COLO668 (cell line): ENCODE data around the gene BACH1.
"Not testable (repeated sequence)": the region's sequence is repeated elsewhere in the genome, so short reads cannot be mapped to it uniquely, and the experiment has no call there.

ENCODE experiments used
- DNase-seq: peaks from one replicate; lab custom pipeline; 2025; ENCODE audit not compliant: unreplicated experiment; lab: John Stamatoyannopoulos, UW

The BACH1 gene

DNA sequence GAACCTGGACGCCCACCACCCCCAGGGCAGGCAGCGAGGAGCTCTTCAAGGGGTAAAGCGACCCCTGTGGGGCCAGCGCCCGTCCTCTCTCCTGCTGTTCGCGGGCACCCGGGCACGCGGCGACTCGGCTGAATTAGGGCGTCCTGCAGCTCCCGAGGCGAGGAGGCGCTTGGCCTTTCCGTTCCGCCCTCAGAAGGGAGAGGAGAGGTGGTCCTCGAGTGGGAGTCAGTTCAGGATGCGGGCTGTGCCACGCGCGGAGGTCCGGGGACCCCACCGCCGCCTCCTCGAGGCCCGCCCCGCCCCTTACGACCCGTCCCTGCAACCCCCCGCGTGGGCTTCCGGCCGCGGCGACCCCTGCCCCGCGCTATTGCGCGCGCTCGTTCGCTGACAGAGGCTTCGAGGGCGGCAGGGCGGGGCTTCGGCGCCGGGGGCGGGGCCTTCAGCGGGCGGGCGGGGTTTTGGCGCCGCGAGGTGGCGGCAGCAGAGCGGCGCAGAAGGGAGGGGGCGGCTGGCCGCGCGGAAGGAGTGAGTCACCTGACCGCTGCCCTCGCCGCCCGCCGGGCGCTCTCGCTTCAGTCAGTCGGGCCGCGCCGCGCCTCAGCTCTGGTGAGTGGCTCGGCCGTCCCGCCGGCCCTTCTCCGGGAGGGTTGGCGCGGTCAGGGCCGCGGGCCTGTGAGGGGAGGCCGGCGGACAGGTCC is at the start of gene BACH1:
Gene BACH1, plus strand, starts transcription at position 575 of the 698 bp plus-strand sequence. CDS start 22,359 bp downstream, outside the sequence.
- peak; percentile 97 for DNase-seq

DNA sequence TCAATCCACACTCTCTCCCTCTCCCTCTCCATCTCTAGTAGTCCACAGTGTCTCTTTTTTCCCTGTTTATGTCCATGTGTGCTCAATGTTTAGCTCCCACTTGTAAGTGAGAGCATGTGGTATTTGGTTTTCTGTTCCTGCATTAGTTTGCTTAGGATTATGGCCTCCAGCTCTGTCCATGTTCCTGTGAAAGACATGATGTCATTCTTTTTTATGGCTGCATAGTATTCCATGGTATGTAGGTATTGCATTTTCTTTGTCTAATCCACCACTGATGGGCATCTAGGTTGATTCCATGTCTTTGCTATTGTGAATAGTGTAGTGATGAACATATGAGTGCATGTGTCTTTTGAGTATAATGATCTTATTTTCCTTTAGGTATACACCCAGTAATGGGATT is 49.4 kb upstream of the BACH1 start:
- not testable (repeated sequence) for DNase-seq

DNA sequence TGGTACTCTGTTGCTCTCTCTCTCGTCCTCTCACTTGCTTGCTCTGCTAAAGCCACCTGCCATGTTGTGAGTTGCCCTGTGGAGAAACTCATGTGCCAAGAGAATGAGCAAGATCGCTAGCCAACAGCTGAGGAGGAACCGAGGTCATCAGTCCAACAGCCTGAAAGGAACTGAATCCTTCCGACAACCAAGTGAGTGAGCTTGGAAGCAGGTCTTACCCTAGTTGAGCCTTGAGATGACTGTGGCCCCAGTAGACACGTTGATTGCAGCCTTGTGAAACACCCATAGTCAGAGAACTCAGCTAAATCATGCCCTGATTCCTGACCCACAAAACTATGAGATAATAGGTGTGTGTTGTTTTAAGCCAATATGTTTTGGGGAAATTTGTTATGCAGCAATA is 48.1 kb upstream of the BACH1 start:
- DNase-seq, result no peak

DNA sequence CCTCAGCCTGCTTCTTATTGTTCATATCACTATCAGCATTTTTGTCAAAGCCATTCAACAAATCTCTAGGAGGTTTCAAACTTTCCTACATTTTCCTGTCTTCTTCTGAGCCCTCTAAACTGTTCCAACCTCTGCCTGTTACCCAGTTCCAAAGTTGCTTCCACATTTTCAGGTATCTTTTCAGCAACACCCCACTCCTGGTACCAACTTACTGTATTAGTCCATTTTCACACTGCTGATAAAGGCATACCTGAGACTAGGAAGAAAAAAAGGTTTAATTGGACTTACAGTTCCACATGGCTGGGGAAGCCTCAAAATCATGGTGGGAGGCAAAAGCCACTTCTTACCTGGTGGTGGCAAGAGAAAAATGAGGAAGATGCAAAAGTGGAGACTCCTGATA is 44.9 kb upstream of the BACH1 start:
- not testable (repeated sequence) for DNase-seq

DNA sequence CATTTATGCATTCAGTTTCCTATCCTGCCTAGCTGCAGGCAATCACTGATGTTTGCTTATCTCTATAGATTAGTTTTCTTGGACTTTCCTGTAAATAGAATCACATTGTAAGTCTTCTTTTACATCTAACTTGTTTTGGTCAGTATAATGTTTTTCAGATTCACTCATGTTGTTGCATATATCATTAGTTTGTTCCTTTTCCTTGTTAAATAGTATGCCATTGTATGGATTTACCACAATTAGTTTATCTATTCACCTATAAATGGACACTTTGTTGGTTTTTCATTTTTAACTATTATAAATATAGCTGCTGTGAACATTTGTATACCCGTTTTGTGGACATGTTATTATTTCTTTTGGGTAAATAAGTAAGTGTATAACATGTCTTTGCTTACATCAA is 44.2 kb upstream of the BACH1 start:
- DNase-seq, result no peak

DNA sequence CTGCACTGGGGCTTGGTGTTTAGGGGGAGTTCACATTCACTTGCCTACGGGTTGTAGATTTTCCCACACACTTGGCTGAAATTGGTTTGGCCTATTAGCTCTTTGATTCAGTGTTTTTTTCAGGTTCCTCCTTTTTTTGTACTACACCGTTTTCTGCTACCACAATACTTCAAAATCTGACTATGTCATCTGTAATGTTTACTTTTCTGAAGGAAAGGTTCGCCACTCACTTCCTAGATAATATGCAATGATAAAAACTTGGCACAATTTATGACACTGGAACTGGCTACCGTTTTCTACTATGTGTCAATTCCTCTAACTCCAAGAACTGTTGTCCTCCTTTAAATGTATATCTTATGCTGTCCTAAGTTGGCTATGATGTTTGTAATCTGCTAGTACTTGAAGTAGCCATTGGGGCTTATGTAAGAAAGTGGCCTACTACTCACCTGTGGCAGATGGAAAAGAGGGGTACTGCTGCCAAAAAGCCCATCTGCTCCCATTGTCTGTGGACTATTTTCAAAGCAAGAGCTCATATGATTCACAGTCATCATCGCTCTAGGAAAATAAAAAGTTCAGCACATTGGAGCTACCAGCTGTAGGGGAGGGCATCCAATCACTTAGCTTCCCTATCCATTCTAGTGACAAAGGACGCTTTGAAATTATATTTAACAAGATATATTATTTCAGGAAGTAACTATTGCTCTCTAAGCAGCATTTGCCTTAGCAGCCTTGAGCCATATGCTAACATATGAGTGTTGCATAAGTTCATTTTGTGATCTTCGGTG is 42.4 kb upstream of the BACH1 start:
- peak; percentile 47 for DNase-seq

DNA sequence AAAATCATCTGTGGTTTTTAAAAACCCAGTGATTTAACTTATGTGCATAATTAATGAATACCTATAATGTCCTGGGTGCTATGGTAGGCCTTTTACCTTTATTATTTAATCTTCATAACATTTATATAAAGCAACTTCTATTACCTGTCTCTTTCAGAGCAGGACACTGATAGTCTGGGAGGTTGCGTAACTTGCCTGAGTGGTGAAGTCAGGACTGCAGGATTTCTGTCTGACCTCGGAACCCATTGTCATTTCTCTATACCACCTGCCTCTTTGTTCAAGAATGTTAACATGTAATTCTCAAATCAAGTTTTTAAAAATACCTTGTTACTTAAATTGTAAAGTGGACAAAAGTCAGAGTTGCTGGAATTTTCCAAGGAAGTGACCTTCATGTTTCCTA is 41.0 kb upstream of the BACH1 start:
- DNase-seq, result no peak

DNA sequence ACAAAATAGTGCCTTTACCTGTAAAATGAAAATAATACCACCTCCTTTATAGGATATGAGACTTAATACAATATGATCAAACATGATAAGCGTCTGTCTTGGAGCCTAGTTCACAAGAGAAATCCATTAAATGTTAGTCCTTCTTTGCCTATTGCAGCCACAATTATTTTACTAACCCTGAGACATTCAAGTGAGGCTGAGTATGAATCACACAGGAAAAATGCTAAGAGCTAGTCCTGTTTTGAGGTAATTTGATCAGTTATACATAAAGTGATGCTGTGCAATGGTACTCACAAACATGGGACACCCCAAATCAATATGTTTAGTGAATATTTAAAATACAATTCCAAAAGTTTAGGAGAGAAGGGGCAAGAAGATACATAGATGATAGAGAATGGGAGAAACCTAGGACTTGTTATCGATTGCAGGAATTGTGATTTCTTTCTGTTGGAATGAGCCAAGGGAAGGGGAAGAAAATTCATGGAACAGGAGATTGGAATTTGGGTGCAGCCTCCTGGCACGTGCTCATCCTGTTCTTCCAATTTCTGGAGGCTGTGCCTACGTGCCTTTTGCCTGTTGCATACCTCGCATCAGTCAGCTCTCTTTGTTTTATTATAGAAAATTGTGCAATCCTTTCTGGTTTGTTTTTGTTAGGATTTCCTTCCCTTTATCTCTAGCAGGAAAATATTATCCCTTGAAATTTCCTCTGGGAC is 39.9 kb upstream of the BACH1 start:
- DNase-seq, result no peak

DNA sequence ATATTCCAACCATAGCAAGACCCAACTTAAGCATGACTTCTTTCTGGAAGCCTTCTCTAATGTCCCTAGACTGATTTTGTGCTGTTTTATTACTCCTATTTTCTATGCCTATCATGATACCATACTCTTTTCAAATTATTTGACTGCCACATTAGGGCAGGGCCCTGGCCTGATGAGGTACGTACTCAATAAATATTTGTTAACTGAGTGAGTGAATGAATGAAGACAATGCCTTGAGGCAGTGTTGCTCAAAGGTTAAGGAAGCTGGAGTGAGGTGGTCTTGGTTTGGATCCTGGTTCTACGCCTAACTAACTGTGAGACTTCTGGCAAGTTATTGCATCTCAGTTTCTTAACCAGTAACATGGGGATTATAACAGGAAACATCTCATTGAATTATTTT is 38.3 kb upstream of the BACH1 start:
- DNase-seq, result no peak

DNA sequence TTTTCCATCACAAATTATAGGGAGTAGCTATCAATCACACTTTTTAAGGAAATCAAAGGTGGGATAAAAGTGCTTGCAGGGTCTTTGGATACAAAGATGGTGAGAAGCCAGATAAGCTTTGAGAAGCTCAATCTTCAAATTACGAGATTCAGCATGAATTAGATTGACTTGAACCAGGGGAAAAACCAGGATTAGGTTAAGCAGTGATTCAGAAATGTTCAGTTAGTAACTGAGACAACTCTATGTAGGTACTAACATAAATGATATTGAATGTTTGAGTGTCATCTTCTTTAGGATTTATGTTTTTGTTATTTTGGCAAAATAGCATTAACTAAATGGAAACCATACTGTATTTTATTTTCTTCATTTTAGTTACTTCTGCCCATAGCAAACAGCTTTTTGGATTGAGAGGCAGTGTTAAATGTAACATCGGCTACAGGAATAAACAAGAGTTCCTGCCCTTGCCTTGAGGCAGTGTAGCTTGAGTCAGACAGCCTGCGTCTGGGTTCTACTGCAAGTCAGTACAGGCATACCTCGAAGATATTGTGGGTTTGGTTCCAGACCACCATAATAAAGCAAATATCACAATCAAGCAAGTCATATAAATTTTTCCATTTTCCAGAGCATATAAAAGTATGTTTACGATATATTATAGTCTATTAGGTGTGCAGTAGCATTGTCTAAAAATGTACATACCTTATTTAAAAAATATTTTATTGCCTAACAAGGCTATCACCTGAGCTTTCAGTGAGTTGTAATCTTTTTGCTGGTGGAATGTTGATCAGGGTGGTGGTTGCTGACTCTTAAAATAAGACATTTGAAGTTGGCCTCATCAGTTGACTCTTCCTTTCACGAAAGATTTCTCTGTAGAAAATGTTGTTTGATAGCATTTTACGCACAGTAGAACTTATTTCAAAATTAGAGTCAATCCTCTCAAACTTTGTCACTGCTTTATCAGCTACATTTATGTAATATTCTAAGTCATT is 36.9 kb upstream of the BACH1 start:
- DNase-seq, result no peak

DNA sequence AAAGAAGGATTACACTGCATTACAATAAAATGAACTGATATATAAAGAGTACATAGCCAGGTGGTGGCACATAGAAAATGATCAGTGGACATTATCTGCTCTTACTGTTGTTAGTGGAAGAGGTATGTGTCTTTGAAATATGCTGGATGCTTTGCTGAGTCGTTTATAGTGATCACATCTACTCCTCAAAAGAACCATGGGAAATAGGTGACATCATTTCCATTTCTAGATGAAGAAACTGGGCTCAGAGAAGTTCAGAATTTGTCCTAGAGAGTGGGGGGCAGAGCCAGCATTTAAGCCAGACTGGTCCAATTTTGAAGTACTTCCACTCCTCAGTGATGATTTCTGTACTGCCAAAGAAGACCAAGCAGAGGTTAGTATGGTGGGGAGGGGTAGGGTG is 34.0 kb upstream of the BACH1 start:
- DNase-seq, result no peak

DNA sequence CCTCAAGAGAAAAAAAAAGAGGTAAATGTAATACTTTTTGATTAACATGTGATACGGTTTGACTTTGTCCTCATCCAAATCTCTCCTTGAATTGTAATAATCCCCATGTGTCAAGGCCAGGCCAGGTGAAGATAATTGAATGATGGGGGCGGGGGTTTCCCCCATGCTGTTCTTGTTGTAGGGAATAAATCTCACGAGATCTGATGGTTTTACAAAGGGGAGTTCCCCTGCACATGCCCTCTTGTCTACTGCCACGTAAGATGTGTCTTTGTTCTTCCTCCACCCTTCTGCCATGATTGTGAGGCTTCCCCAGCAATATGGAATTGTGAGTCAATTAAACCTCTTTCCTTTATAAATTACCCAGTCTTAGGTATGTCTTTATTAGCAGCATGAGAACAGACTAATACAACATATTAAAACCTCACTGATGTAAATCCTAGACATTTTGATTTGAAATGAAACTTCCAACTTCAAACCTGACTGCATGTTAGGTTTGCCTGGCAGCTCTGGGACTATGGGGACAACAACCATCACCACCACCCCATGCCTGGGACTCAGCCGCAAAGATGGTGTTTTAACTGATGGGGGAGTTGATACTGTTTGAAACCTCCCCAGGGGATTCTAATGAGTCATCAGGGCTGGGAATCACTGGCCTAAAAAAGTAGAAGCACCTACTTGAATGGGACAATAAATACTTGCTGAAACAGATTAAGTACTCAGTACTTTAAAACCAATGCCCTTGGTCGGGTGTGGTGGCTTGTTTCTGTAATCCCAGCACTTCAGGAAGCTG is 32.8 kb upstream of the BACH1 start:
- no peak for DNase-seq

DNA sequence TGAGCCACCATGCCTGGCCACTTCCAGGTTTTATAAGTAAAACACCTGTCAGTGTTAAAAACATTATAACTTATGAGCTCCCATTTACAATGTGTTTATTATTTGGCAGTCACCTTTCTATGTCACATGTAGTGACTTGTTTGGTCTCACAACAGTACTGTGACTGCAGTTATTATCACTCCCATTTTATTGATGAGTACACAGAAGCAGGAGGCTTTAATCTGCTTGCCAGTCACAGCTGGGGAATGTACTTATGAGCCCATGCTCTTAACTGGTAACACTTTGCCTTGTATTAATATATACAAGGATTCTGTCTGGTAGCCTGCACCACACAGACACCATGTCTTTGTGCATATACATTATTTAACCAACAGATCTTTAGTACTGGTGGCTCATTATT is 31.1 kb upstream of the BACH1 start:
- no peak for DNase-seq

DNA sequence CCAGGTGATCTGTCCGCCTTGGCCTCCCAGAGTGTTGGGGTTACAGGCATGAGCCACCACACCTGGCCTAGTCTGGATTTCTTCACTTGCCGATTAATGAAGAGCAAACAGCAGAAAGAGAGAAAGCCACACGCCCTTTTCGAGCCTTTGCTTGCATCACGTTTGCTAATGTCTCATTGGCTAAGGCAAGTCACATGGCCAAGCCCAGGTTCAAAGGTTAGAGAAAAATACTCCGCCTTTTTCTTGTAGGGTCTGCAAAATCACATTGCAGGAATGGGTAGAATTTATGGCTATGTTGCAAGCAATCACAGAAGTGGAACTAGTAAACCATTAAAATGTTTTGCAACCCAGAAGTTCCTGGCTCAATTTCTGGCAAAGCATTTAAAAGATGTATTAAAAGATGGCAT is 26.8 kb upstream of the BACH1 start:
- DNase-seq, result no peak

DNA sequence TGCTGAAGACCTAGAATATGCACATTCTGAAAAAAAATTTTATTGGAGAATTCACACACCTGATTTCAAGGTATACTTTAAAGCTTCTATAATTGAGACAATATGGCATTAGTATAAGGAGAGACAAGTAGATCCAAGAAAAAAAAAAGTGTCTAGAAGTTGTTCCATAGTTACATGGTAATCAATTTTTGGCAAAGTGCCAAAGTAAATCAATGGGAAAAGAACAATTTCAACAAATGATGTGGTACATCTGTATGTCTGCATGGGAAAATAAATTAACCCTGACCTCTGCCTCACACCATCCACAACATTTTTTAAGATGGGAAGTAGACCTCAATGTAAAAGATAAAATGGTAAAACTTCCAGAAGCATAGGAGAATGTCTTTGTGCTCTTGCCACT is 21.3 kb upstream of the BACH1 start:
- DNase-seq, result no peak

DNA sequence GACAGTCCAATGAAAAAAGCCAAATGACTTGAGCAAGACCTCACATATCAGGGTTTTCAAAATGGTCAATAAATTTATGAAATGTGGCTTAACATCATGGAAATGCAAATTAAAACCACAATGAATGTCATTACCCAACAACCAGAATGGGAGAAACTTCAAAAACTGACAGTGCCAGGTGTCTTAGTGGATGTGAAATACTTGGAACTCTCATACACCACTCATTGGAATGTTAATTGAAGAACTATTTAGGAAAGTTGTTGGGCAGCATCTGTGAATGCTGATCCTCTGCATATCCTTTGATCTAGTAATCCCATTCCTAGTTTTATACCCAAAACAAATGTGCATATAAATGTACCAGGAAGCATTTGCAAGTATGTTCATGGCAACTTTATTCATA is 19.2 kb upstream of the BACH1 start:
- no peak for DNase-seq

DNA sequence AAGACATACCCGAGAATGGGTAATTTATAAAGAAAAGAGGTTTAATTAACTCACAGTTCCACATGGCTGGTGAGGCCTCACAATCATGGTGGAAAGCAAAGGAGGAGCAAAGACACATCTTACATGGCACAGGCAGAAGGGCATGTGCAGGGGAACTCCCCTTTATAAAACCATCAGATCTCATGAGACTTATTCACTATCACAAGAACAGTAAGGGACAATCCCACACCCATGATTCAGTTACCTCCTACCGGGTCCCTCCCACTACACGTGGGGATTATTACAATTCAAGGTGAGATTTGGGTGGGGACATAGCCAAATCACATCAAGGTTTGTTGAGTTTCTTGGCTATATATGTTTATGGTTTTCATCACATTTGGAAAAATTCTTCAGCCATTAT is 16.9 kb upstream of the BACH1 start:
- not testable (repeated sequence) for DNase-seq

DNA sequence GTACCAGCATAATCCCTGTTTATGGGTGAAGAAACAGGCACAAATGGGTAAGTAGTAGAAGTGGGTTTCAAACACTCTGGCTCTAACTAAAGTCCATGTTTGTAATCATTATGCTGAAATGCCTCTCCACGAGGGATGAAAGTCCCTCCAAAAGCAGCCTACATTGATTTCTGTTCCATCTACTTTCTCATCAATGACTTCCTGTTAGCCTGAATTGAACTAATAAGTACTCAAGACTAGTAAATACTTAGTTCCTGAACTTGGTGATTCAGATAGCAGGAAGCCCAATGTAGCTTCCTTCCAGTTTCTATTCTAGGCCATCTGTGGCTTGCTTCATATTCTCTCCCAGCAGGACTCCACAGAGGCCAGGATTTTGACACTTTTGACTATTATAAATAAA is 11.3 kb upstream of the BACH1 start:
- DNase-seq, result no peak

DNA sequence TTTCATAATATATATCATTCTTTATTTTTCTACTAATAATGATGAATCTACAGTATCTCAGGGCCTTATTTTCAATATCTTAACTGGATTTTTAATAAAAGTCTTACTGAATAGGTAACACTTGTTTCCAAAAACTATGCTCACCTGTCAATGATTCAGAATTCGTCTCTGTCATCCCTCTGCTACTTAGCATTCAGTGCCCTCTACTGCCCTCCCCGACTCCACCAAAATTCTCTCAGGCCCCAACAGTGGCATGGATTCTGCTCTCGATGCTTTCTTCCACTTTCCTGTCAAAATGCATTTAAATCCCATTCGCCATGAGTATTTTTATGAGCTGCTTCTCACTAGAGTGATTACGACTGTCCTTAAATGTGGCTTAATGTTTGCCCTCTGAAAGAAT is 10.5 kb upstream of the BACH1 start:
- DNase-seq, result no peak

DNA sequence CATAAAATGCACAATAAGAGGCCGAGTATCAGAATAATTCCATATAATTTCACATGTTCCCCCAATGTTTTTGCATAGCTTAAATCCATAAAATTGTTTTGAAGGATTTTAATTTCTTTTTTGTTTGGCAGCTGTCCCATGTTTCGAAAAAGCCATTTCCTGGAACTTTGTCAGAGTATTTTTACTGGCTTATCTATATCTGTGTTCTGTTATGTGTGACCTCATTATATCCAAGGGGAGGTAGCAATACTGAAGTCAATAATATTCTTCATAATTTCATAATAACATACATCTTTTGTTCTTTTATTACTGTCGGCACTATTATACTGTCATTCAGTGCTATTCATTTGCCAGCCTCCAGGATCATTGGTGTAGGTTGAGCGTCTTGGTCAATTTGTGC is 9.4 kb upstream of the BACH1 start:
- DNase-seq, result no peak
